ENCODE data around the gene TTC34.

The TTC34 gene

DNA sequence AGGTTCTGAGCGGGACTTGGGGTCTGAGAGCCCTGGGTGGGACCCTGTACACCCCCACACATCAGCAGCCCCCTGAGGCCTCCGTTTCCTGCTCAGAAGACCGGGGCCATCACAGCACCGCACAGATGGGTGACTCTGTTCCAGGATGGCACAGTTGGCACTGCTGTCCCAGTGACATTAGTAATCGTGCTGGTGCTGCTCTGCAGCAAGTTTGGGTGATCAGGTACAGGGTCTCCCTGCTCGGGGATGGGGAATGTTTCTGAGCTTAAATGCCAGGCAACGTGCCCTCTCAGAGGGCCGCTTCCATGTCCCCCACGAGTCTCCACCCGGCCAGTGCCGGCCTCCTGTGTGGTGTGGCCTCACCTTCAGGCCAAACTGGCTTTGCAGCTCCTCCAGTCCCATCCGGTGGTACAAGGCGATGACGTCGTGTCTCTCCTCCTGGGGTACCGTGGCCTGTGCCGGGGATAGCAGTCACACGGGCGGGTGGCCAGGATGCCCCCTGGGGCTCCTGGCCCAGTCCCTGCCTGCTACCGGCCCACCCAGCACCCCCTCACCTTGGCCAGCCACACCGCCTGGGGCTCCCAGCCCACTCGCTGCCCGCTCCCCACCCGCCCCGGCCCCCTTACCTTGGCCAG is 197.9 kb downstream of the TTC34 start:
- DNase-seq (ENCODE audit: low read depth) = no peak
- no peak overlapping the region for H3K4me3 ChIP-seq (ENCODE audit: control insufficient read depth, low read depth, low read length)
- TF ChIP-seq, protein P1, sequence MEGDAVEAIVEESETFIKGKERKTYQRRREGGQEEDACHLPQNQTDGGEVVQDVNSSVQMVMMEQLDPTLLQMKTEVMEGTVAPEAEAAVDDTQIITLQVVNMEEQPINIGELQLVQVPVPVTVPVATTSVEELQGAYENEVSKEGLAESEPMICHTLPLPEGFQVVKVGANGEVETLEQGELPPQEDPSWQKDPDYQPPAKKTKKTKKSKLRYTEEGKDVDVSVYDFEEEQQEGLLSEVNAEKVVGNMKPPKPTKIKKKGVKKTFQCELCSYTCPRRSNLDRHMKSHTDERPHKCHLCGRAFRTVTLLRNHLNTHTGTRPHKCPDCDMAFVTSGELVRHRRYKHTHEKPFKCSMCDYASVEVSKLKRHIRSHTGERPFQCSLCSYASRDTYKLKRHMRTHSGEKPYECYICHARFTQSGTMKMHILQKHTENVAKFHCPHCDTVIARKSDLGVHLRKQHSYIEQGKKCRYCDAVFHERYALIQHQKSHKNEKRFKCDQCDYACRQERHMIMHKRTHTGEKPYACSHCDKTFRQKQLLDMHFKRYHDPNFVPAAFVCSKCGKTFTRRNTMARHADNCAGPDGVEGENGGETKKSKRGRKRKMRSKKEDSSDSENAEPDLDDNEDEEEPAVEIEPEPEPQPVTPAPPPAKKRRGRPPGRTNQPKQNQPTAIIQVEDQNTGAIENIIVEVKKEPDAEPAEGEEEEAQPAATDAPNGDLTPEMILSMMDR (IDR thresholded peaks at IDR 0.05; ENCODE audit: control insufficient read depth, insufficient read depth, low read depth, low read length, missing control alignments) = no peak

- no peak overlapping the region for H3K4me3 ChIP-seq (ENCODE audit: control insufficient read depth, low read depth, low read length)
- TF ChIP-seq, protein P1 (IDR thresholded peaks at IDR 0.05; ENCODE audit: control insufficient read depth, insufficient read depth, low read depth, low read length, missing control alignments) = no peak
- no peak for DNase-seq (ENCODE audit: low read depth)
Observed at GRCh38 chr1:2602866-2603520, 198.5 kb downstream of the TTC34 start.

DNA sequence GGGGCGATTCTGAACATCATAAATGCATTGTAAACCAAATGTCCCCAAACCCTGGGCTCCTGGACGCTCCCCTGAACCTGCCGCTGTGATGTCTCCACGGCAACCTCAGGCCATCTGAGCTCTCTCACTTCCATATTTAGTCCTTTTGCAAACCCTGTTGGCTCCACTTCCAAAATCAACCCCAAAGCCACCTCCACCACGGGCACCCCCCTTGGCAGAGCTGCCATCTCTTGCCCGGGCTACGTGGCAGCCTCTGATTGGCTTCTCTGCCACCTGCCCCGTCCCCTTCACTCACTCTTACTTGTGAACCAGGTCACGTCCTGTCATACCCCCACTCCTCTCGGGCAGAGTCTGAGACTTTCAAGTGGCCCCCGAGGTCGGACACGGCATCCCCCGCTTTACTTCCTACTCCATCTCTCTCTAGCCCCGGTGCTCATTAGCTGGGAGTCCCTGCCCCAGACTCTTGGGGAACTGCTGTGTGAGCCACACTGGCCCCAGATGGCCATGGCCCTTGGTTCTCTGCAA is 199.1 kb downstream of the TTC34 start:
- TF ChIP-seq, protein P1 (IDR thresholded peaks at IDR 0.05; ENCODE audit: control insufficient read depth, insufficient read depth, low read depth, low read length, missing control alignments) = no peak

DNA sequence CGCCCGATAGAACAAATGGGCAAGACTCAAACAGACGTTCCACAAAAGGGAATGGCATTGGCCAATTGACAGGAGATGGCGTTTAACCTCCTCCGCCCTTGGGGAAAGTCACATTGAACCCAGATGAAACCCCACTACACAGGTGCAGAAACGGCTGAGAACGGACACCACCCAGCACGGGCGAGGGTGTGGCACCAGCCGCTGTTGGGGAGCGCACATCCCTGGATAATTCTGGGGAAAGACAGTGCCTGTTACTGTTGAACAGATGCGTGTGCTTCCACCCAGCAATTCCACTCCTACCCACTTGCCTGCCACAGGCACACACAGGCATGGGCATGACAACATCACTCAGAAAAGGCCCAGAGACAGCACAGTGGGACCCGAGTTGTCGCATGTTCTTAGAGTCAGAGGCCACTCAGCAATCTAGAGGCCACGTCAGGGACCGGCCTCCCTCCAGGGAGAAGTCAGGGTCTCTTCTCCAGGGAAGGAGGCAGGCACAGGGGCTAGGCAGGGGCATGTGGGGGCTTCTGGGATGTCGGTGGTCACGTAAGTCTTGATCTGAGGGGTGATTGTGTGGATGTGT is 199.7 kb downstream of the TTC34 start:
- TF ChIP-seq, protein P1 (IDR thresholded peaks at IDR 0.05; ENCODE audit: control insufficient read depth, insufficient read depth, low read depth, low read length, missing control alignments) = no peak
- no peak overlapping the region for H3K4me3 ChIP-seq (ENCODE audit: control insufficient read depth, low read depth, low read length)

More for the DNA sequence above, 199.1 kb downstream of the TTC34 start:
- H3K4me3 ChIP-seq (ENCODE audit: control insufficient read depth, low read depth, low read length) = no peak overlapping the region
- no peak for DNase-seq (ENCODE audit: low read depth)

GRCh38 chr1:2598329-2598931 is 203.1 kb downstream of the TTC34 start:
- no peak overlapping the region for H3K4me3 ChIP-seq (ENCODE audit: control insufficient read depth, low read depth, low read length)
- no peak for DNase-seq (ENCODE audit: low read depth)
- TF ChIP-seq, protein P1 (IDR thresholded peaks at IDR 0.05; ENCODE audit: control insufficient read depth, insufficient read depth, low read depth, low read length, missing control alignments) = no peak

More for the DNA sequence above, 199.7 kb downstream of the TTC34 start:
- no peak for DNase-seq (ENCODE audit: low read depth)

GRCh38 chr1:2597441-2598328 is 203.8 kb downstream of the TTC34 start:
- TF ChIP-seq, protein P1 (IDR thresholded peaks at IDR 0.05; ENCODE audit: control insufficient read depth, insufficient read depth, low read depth, low read length, missing control alignments) = no peak
- DNase-seq (ENCODE audit: low read depth) = no peak
- no peak overlapping the region for H3K4me3 ChIP-seq (ENCODE audit: control insufficient read depth, low read depth, low read length)
